IPS DF 6.9 (cell line): Measurements from ENCODE around the gene B3GALT6.

Experiments used
- DNase-seq: peaks from one replicate; pipeline ENCODE4 v3.0.0-alpha.2; 2013; ENCODE audit warnings: low read depth, low spot score
- H3K27ac ChIP-seq: one replicate; pipeline ENCODE4 v1.5.1; 2013; ENCODE audit warnings: low read length, control low read depth
- H3K27me3 ChIP-seq: 2 replicates; pipeline ENCODE4 v1.6.1; 2013; ENCODE audit warnings: mild to moderate bottlenecking, low read length; ENCODE audit not compliant: control insufficient read depth, insufficient read depth
- H3K36me3 ChIP-seq: 2 replicates; pipeline ENCODE4 v1.6.1; 2013; ENCODE audit warnings: low read length; ENCODE audit not compliant: control insufficient read depth, insufficient read depth
- H3K4me1 ChIP-seq: 2 replicates; pipeline ENCODE4 v1.6.1; 2013; ENCODE audit warnings: low read length; ENCODE audit not compliant: control insufficient read depth, insufficient read depth
- H3K4me3 ChIP-seq: 2 replicates; pipeline ENCODE4 v1.5.1; 2013; ENCODE audit warnings: mild to moderate bottlenecking, low read length
- H3K9me3 ChIP-seq: 2 replicates; pipeline ENCODE4 v1.6.1; 2013; ENCODE audit warnings: low read length, inconsistent platforms; ENCODE audit not compliant: control insufficient read depth, insufficient read depth
- WGBS: extraction: QIAGEN DNeasy Blood & Tissue Kit; methylation state at CpG from one replicate; pipeline ENCODE4 v1.1.7; 2013; ENCODE audit warnings: mixed read lengths, missing lambda C conversion rate; ENCODE audit not compliant: insufficient read length, insufficient coverage; 5-methylcytosine and 5-hydroxymethylcytosine counted together

The B3GALT6 gene

DNA sequence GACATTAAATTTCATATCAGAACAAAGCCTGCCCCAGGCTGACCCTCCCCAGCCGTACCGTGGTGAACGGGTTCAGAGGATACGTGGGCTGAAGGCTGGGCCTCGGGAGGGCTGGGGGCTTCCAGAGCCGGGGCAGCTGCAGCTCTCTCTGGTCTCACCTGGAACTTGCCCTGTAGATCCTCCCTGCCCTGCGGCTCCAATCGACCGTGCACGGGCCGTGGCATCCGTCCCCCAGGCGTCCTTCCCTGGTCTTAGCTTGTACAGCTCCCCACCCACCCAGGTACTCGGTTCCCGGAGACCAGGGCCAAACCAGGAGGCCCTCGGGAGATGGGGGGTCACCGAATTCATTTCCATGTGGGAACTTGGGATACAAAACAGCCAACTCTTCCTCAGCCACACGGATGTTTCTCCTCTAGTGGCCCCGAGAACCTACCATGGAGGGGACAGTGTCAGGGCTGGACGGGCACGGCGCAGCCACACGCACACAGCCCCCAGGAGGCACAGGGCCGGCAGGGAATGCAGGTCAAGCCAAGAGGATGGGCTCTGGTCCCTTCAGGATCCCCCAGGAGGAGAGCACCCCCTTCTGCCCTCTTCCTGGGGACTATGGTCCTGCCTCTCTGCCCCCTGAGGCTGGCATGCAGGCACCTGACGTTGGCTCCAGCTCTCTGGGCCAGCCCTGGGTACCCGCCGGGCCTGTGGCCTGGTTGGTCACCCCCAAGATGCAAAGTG is 3.1 kb downstream of the B3GALT6 start:
- no peak for DNase-seq
- no peak overlapping the region for H3K27ac ChIP-seq
- peaks cover 7% of the 10 kb centered on the region; the same call in 1 of the 2 replicates for H3K4me1 ChIP-seq
- no CpG with 5 or more reads among the region's 27 CpGs for WGBS
- no peaks in the 10 kb centered on the region for H3K9me3 ChIP-seq
- H3K4me3 ChIP-seq = no peak overlapping the region
- no peaks in the 10 kb centered on the region for H3K27me3 ChIP-seq
- no peaks in the 10 kb centered on the region; the same call in 1 of the 2 replicates for H3K36me3 ChIP-seq

DNA sequence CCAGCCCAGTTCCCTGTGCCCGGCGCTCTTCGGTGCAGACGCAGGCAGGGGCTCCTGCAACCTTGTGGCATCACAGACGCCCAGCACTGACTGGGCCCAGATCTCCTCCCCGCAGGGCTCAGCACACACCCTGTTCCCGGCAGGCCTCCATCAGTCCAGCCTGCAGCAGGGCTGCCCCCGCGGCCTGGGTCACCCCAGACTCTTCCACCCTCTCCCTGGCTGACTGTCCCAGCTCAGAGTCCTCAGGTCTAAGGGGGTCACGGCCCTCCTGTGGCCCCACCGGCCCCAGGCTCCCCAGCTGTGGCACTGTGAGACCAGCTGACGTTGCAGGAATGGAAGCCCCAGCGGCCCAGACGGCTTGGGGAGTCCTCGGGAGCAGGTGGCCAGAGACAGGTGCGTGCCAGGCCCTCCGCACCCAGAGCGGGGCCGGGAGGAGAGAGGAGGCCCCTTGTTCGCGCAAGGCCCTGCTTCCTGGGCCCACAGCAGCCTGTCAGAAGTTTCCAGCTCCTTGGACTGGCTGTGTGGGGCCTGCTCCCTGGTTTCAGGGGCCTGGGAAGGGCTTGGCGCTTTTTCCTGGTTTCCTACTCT is 4.2 kb downstream of the B3GALT6 start:
- peaks cover 7% of the 10 kb centered on the region; the same call in 1 of the 2 replicates for H3K4me1 ChIP-seq
- no peak overlapping the region for H3K4me3 ChIP-seq
- H3K9me3 ChIP-seq = no peaks in the 10 kb centered on the region
- WGBS = no CpG with 5 or more reads among the region's 22 CpGs
- H3K27ac ChIP-seq = no peak overlapping the region
- H3K27me3 ChIP-seq = no peaks in the 10 kb centered on the region
- H3K36me3 ChIP-seq = no peaks in the 10 kb centered on the region; the same call in 1 of the 2 replicates
- DNase-seq = no peak

GRCh38 chr1:1236945-1237873 is 5.2 kb downstream of the B3GALT6 start:
- no peaks in the 10 kb centered on the region for H3K27me3 ChIP-seq
- no peaks in the 10 kb centered on the region; the same call in 1 of the 2 replicates for H3K36me3 ChIP-seq
- no peaks in the 10 kb centered on the region for H3K9me3 ChIP-seq
- DNase-seq = no peak
- WGBS = no CpG with 5 or more reads among the region's 34 CpGs
- H3K27ac ChIP-seq = no peak overlapping the region
- no peak overlapping the region for H3K4me3 ChIP-seq
- peaks cover 7% of the 10 kb centered on the region; the same call in 1 of the 2 replicates for H3K4me1 ChIP-seq

DNA sequence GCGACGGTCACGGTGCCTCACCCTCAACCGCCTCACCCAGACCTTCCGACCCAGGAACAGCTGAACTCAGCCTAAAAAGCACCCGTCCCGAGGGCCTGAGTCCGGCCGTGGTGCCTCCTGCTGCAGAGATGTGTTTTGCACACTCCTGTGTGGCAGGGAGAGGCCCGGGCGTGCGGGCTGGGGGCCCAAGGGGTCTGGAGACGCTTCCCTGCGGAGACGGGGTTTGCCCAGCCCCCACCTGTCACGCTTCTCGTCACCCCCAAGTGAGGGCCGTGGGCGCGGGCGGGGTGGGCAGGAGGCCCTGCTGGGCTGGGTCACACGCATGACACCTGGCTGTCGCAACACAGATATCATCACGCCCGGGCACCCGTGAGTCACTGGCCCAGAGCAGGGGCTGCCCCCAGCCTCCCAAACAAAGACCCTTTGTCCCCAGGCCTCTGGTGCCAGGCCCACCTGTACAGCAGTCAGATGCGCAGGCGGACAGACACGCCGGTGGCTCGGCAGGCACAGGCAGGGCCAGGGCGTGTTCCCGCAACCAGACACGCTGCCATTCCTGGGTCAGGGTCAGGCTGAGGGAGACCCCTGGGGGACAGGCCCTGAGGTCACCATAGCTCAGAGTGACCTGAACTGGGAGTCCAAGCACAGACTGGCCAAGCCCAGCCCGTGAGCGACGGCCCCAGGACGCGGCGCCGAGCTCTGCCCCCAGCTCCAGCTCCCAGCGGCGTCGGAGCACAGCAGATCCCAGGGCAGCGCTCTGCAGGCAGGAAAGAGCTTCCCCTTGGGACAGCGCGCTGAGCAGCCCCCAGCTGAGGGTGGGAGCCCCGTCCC is 6.1 kb downstream of the B3GALT6 start:
- WGBS = no CpG with 5 or more reads among the region's 48 CpGs
- Histone ChIP-seq H3K4me1 (peaks cover 2% of the 10 kb centered on the region; the same call in 1 of the 2 replicates), H3K27ac (no peak overlapping the region), H3K4me3 (no peak overlapping the region), H3K27me3 (no peaks in the 10 kb centered on the region), H3K36me3 (no peaks in the 10 kb centered on the region; the same call in 1 of the 2 replicates), H3K9me3 (no peaks in the 10 kb centered on the region)
- DNase-seq = no peak

GRCh38 chr1:1238702-1239178 is 6.7 kb downstream of the B3GALT6 start:
- no peak for DNase-seq
- H3K36me3 ChIP-seq = no peaks in the 10 kb centered on the region
- no peaks in the 10 kb centered on the region for H3K27me3 ChIP-seq
- no peaks in the 10 kb centered on the region for H3K9me3 ChIP-seq
- H3K4me1 ChIP-seq = peaks cover 2% of the 10 kb centered on the region; the same call in 1 of the 2 replicates
- no peak overlapping the region for H3K4me3 ChIP-seq
- WGBS = no CpG with 5 or more reads among the region's 19 CpGs
- H3K27ac ChIP-seq = no peak overlapping the region

GRCh38 chr1:1239227-1239613 is 7.2 kb downstream of the B3GALT6 start:
- Histone ChIP-seq H3K36me3 (no peaks in the 10 kb centered on the region), H3K4me3 (no peak overlapping the region), H3K27ac (no peak overlapping the region), H3K27me3 (no peaks in the 10 kb centered on the region), H3K4me1 (peaks cover 2% of the 10 kb centered on the region; the same call in 1 of the 2 replicates), H3K9me3 (no peaks in the 10 kb centered on the region)
- WGBS = no CpG with 5 or more reads among the region's 15 CpGs
- DNase-seq = no peak

DNA sequence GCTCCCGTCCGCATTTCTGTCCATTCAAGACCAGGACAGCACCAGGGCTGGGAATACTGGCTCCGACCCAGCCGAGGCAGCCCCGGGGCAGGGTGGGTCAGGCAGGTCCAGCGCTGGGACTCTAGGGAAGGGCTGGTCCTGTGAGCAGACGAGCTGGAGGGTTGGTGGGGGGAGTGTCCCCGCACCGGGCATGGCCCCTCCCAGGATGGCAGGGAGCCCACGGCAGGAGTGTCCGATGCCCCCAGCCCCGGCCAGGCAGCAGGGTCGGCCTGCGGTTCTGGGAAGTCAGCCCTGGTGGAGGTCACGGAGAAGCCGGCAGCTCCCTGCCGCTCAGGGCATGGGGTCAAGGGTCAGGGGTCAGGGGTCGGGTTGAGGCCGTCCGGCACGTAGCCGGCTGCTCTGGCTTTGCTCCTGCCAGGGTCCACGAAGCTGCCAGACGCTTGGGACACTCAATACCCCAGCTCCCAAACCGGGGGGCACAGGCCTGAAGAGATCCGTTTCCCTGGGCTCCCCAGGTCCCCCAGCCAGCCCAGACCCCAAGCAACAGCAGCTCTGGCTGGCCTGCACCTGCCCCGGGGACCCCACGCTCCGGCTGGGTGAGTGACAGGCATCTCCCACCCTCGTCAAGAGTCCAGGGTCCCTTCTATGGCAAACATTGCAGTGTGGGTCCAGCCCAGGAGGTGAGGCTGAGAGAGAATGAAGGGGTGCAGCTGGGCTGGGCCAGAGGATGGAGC is 7.7 kb downstream of the B3GALT6 start:
- no peaks in the 10 kb centered on the region for H3K36me3 ChIP-seq
- no CpG with 5 or more reads among the region's 30 CpGs for WGBS
- no peaks in the 10 kb centered on the region for H3K27me3 ChIP-seq
- no peak for DNase-seq
- H3K4me3 ChIP-seq = no peak overlapping the region
- H3K4me1 ChIP-seq = peaks cover 2% of the 10 kb centered on the region; the same call in 1 of the 2 replicates
- no peak overlapping the region for H3K27ac ChIP-seq
- H3K9me3 ChIP-seq = no peaks in the 10 kb centered on the region

GRCh38 chr1:1240348-1240732 is 8.3 kb downstream of the B3GALT6 start:
- H3K36me3 ChIP-seq = no peaks in the 10 kb centered on the region
- H3K4me1 ChIP-seq = peaks cover 2% of the 10 kb centered on the region; the same call in 1 of the 2 replicates
- H3K27me3 ChIP-seq = no peaks in the 10 kb centered on the region
- no CpG with 5 or more reads among the region's 11 CpGs for WGBS
- no peaks in the 10 kb centered on the region for H3K9me3 ChIP-seq
- no peak overlapping the region for H3K27ac ChIP-seq
- H3K4me3 ChIP-seq = no peak overlapping the region
- DNase-seq = no peak

DNA sequence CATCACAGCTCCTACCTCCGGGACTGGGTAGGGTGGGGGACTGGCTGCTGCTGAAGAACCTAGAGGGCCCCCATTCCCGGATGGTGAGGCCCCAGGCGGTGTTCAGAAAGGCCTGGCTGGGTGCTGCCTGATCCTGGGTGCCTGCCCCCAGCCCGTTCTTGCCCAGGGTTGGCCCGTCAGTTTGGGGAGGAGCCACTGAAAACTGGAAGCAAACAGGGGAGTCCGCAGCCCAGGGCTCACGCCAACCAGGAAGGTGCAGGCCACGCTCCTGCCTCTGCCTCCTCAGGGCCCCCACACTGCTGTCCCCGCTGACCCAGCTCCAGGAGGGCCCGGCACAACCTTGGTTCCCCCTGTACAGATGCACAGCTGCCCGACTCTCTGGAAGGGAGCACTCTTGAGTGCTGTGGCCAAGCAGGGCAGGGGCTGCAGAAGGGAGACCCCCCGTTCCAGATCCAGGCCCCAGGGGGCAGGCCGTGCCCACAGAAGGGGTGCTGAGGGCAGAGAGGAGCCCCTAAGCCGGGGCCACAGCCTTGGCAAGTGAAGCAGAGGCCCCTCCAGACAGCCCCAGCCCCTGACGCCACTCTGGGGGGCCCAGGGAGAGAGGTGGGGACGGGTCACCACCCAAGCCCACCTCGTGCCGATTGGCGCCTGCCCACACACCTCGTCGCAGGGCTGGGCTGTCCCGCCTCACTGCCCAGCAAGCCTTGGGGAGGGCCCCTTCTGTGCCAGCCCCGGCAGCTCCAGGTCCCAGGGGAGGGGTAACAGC is 9.0 kb downstream of the B3GALT6 start:
- Histone ChIP-seq H3K27me3 (no peaks in the 10 kb centered on the region; the same call in 1 of the 2 replicates), H3K27ac (no peak overlapping the region), H3K36me3 (no peaks in the 10 kb centered on the region), H3K9me3 (no peaks in the 10 kb centered on the region), H3K4me1 (peaks cover 2% of the 10 kb centered on the region; the same call in 1 of the 2 replicates), H3K4me3 (no peak overlapping the region)
- no peak for DNase-seq
- WGBS = no CpG with 5 or more reads among the region's 23 CpGs
